OCI-LY7 (cell line): ENCODE data around the gene TRABD2B. TPM values are rescaled to one million over a fixed set of nuclear protein-coding genes. Genes with fewer than 3 reads are reported as not detected.

ENCODE experiments used
- BruUV-seq: library from RNA; stranded (reverse); fragments of 400-500 nt; replicated peaks from 2 replicates; lab custom pipeline; 2021; lab: Mats Ljungman, UMichigan
- CTCF ChIA-PET: fragments of 300-600 bp; sonication (Branson Sonifier 250); formaldehyde crosslinking; loops from one replicate; lab custom pipeline; 2022; ENCODE audit warnings: antibody characterized with exemption; ENCODE audit not compliant: unreplicated experiment; lab: Charles Lee
- POLR2A ChIA-PET: fragments of 300-600 bp; sonication (Branson Sonifier 250); formaldehyde crosslinking; loops from one replicate; lab custom pipeline; 2022; ENCODE audit warnings: antibody characterized with exemption; lab: Charles Lee
- DNase-seq: peaks from one replicate; pipeline ENCODE4 v3.0.0-alpha.2; 2015; ENCODE audit warnings: low spot score
- H2AFZ ChIP-seq: fragments of 200-600 bp; sonication (generic), shearing (Covaris generic); 2 replicates; pipeline ENCODE4 v1.6.1; 2014; ENCODE audit warnings: mild to moderate bottlenecking, antibody characterized with exemption, low read length, moderate library complexity
- H3K27ac ChIP-seq: fragments of 200-600 bp; sonication (generic); 2 replicates; pipeline ENCODE4 v1.5.1; 2014; ENCODE audit warnings: mixed run types, low read depth, mild to moderate bottlenecking, moderate library complexity, low read length, inconsistent platforms; ENCODE audit not compliant: poor library complexity, severe bottlenecking
- H3K36me3 ChIP-seq: fragments of 200-600 bp; sonication (generic); 2 replicates; pipeline ENCODE4 v1.6.1; 2014; ENCODE audit warnings: mild to moderate bottlenecking, antibody characterized with exemption, low read length, moderate library complexity, mixed read lengths; ENCODE audit not compliant: insufficient read depth
- H3K4me1 ChIP-seq: fragments of 200-600 bp; sonication (generic); 2 replicates; pipeline ENCODE4 v1.5.1; 2014; ENCODE audit warnings: mild to moderate bottlenecking, low read length; ENCODE audit not compliant: insufficient read depth, poor library complexity, severe bottlenecking
- H3K4me2 ChIP-seq: fragments of 200-600 bp; sonication (generic); 2 replicates; pipeline ENCODE4 v1.6.1; 2014; ENCODE audit warnings: mild to moderate bottlenecking, low read length
- H3K4me3 ChIP-seq: fragments of 200-600 bp; sonication (generic); 2 replicates; pipeline ENCODE4 v1.5.1; 2014; ENCODE audit warnings: mild to moderate bottlenecking, low read depth, low read length; ENCODE audit not compliant: poor library complexity, severe bottlenecking
- H3K79me2 ChIP-seq: fragments of 200-600 bp; sonication (generic); 2 replicates; pipeline ENCODE4 v1.6.1; 2016; ENCODE audit warnings: low read depth, mild to moderate bottlenecking, low read length, moderate library complexity, mixed read lengths; ENCODE audit not compliant: insufficient read depth
- H3K9me2 ChIP-seq: fragments of 200-600 bp; sonication (generic); 2 replicates; pipeline ENCODE4 v1.6.1; 2016; ENCODE audit warnings: mild to moderate bottlenecking, low read length, mixed read lengths; ENCODE audit not compliant: insufficient read depth
- H3K9me3 ChIP-seq: fragments of 200-600 bp; sonication (generic); 2 replicates; pipeline ENCODE4 v1.6.1; 2014; ENCODE audit warnings: mild to moderate bottlenecking, mixed run types, low read length, mixed read lengths
- H4K20me1 ChIP-seq: fragments of 200-600 bp; sonication (generic); 2 replicates; pipeline ENCODE4 v1.6.1; 2014; ENCODE audit warnings: mild to moderate bottlenecking, antibody characterized with exemption, low read length, moderate library complexity, mixed read lengths; ENCODE audit not compliant: insufficient read depth
- EZH2phosphoT487 ChIP-seq: fragments of 200-600 bp; sonication (generic); IDR thresholded peaks from 2 replicates; pipeline ENCODE4 v1.6.1; 2018; ENCODE audit warnings: low read depth, borderline replicate concordance, mild to moderate bottlenecking, mixed run types, antibody characterized with exemption, low read length, moderate library complexity, mixed read lengths
- intact Hi-C: fragments of 100-400 bp; cut with micrococcal nuclease; formaldehyde crosslinking; loops from one replicate; pipeline ENCODE4 v1.10.0; 2022; ENCODE audit not compliant: unreplicated experiment
- total RNA-seq, 2 experiments: library from RNA; depleted of rRNA in 1 of 2; stranded (reverse); fragments of >200 nt in 1 of 2; shearing (Covaris generic) in 1 of 2; gene quantifications; 2 replicates each; pipeline ENCODE4 v1.2.3, GENCODE V29; 2014 to 2022
- TF ChIP-seq, protein P1 (sequence below): fragments of 200-600 bp; sonication (generic); conservative IDR thresholded peaks from 2 replicates; pipeline ENCODE4 v1.5.1; 2014; ENCODE audit warnings: mild to moderate bottlenecking, antibody characterized with exemption, low read length, moderate library complexity, mixed read lengths

The TRABD2B gene
- total RNA-seq, 2 experiments from 2014 or later = not detected

DNA sequence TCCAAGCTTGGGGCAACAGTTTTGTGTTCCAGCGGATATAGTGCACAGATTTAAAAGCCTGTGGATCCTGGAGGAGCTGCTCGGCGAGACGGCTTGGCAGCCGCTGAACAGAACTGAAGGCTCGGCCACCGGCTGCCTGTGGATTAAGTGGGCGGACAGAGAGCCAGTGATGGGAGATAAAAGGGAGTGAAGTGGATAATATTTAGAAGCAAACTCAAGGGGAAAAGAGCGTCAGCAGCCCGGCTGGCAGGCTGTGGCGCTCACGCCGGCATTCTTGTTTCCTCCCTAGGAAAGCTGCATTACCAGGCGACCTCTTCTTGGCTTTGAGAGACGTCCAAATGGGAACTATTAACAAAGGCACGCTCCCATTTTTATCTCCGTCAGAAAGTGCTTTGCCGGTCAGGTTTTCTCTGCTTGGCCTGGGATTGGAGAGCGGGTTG lies 10.4 kb downstream of the TRABD2B start:
- Histone ChIP-seq H3K27ac (no peak overlapping the region), H3K4me1 (no peaks in the 10 kb centered on the region), H4K20me1 (no peaks in the 10 kb centered on the region; the same call in 1 of the 2 replicates), H2AFZ (no peak overlapping the region), H3K36me3 (no peaks in the 10 kb centered on the region), H3K79me2 (no peaks in the 10 kb centered on the region), H3K9me2 (no peaks in the 10 kb centered on the region), H3K4me3 (no peak overlapping the region), H3K4me2 (no peak overlapping the region), H3K9me3 (no peaks in the 10 kb centered on the region)
- TF ChIP-seq EZH2phosphoT487 = no peak
- TF ChIP-seq, protein P1, sequence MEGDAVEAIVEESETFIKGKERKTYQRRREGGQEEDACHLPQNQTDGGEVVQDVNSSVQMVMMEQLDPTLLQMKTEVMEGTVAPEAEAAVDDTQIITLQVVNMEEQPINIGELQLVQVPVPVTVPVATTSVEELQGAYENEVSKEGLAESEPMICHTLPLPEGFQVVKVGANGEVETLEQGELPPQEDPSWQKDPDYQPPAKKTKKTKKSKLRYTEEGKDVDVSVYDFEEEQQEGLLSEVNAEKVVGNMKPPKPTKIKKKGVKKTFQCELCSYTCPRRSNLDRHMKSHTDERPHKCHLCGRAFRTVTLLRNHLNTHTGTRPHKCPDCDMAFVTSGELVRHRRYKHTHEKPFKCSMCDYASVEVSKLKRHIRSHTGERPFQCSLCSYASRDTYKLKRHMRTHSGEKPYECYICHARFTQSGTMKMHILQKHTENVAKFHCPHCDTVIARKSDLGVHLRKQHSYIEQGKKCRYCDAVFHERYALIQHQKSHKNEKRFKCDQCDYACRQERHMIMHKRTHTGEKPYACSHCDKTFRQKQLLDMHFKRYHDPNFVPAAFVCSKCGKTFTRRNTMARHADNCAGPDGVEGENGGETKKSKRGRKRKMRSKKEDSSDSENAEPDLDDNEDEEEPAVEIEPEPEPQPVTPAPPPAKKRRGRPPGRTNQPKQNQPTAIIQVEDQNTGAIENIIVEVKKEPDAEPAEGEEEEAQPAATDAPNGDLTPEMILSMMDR = no peak
- POLR2A ChIA-PET = no interaction called here
- BruUV-seq = no TSS peak
- no peak for DNase-seq
- intact Hi-C loops = no loop called here
- CTCF ChIA-PET = no interaction called here

DNA sequence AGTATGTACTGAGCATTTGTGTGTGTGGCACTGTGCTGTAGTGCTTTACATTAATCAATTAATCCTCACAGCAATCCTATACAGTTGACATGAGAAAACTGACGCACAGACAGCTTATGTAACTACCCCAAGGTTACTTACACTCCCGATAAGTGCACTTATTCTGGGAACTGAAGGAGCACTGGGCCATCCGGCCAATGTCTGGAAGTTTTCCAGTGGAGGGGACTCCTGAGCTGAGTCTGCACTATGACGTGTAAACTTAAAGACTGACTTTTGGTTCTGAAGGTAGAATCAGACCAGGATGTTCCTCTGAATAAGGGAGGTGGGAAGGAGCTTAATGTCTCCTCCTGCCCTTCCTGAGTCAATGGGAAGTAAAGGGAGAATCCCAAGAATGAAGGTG lies 12.2 kb downstream of the TRABD2B start:
- no peak for DNase-seq
- Histone ChIP-seq H3K4me1 (no peaks in the 10 kb centered on the region), H3K4me3 (no peak overlapping the region), H3K9me2 (no peaks in the 10 kb centered on the region), H3K4me2 (no peak overlapping the region), H4K20me1 (no peaks in the 10 kb centered on the region; the same call in 1 of the 2 replicates), H3K79me2 (no peaks in the 10 kb centered on the region), H3K27ac (no peak overlapping the region), H2AFZ (no peak overlapping the region), H3K36me3 (no peaks in the 10 kb centered on the region), H3K9me3 (no peaks in the 10 kb centered on the region)
- TF ChIP-seq, protein P1 = no peak
- TF ChIP-seq EZH2phosphoT487 = no peak
- POLR2A ChIA-PET = interaction anchor here (1.2 kb wide), 1 partner anchor 40 kb away, joined by 3 read pairs; no protein-coding TSS in a partner anchor
- intact Hi-C loops = no loop called here
- BruUV-seq = no TSS peak
- CTCF ChIA-PET = no interaction called here

DNA sequence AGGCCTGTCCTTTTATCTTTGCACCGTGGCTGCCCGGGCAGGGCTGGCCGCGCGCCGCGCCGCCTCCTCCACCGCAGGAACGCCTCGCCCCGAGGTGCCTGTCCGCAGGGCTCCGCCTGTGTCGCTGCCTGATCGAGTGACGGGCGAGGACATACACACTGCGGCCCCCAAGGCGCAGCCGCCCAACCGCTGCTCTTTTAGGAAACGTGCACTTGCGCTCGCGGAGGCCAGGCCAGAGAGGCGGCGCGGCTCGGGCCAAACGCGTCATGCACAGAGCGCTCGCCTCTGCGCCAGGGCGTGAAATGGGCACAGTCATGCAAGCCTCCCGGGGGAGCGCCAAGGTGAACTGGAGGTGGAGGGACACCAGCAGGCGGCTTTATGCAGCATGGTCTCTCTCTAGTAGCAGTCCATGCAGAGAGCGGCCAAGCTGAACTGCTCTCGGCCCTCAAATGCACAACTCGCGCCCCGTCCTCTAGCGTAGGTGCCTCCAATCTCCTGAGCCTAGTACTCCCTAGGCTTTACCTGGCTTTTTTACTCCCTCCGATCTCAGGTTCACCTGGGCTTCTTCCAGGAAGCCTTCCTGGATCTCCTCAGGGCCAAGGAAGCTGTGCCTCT lies 12.9 kb downstream of the TRABD2B start:
- ChIA-PET POLR2A (interaction anchor here (1.2 kb wide), 1 partner anchor 41 kb away, joined by 3 read pairs; no protein-coding TSS in a partner anchor), CTCF (no interaction called here)
- Histone ChIP-seq H3K9me3 (no peaks in the 10 kb centered on the region), H3K4me2 (no peak overlapping the region), H4K20me1 (no peaks in the 10 kb centered on the region; the same call in 1 of the 2 replicates), H2AFZ (no peak overlapping the region), H3K79me2 (no peaks in the 10 kb centered on the region), H3K36me3 (no peaks in the 10 kb centered on the region), H3K4me1 (no peaks in the 10 kb centered on the region), H3K27ac (no peak overlapping the region), H3K9me2 (no peaks in the 10 kb centered on the region), H3K4me3 (no peak overlapping the region)
- TF ChIP-seq, protein P1 = no peak
- TF ChIP-seq EZH2phosphoT487 = no peak
- DNase-seq = no peak
- BruUV-seq = no TSS peak
- intact Hi-C loops = no loop called here
